GM21447 (cell line): ENCODE measurements around the gene AVPR2.

Experiments used
- ATAC-seq: cut with Tn5 transposase; IDR thresholded peaks from one replicate; pipeline ENCODE4 v1.9.1; 2021; ENCODE audit not compliant: unreplicated experiment

The AVPR2 gene

GRCh38 chrX:153884590-153884989, 19.9 kb upstream of the AVPR2 start:
- no peak for ATAC-seq

- ATAC-seq = no peak
Measured at GRCh38 chrX:153885208-153885787, 19.2 kb upstream of the AVPR2 start.

DNA sequence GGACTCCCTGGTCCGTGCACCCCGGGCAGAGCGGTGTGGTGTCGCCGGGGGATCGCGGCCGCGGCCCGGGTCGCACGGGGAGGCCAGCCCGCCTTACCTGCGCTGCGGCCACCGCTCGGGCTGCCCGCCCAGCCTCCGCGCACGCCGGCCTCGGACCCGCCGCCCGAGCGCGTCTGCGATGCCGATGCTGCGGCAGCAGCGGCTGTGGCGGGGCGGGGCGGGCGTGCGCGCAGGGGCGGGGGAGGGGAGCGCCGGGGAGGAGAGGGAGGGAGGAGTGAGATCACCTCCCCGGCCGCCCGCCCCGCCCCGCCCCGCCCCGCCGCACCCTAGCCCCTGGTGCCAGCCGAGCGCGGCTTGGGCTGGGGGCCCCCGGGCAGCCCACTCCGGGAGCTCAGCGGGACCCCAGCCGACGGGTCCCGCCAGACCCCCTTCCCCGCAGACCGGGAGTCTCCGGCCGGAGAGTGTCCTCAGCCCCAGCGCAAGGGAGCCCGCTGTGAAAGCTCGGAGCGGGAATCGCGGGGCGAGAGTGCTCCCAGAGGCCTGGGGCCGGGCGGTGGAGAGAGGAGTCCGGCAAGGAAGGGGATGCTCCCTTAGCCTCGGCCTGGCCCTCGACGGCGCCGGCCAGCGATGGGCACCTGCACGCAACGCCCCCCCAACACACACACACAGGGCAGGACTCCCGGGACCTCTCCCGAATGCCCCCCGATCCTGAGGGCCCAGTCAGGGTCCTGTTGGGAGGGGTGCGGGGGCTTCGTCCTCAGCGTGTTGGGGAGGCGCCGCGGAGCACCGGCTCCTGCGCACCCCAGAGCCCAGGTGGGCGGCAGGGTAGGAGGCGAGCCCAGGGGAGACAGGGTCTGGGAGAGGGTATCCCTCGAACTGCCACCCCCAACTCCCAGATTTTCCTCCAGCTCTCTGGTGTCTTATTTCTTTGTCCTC, 18.2 kb upstream of the AVPR2 start, which contains the start of gene L1CAM:
Gene L1CAM (minus strand): TSS at position 206 of the 936 bp plus-strand sequence. CDS start 10,337 bp downstream, outside the sequence.
- ATAC-seq = no peak

GRCh38 chrX:153886915-153887314, 17.6 kb upstream of the AVPR2 start:
- ATAC-seq = no peak

DNA sequence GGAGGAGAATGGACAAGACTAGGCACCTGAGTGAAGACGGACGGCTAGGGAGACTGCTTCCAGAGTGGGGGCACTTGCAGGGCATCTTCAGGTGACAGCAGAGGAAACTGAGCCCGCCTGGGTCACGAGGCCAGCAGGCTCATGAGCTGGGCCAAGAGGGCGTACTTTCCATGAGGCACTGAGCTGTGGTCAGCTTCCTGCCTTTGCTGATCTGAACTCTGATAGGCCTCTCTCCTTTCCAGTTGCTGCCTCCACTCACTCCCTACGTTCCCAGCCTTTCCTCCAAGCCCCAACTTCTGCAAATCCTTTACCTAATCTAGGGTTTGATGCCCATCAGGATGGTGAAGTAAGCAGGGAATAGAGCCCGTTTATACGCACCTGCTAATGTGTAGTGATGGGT, 17.1 kb upstream of the AVPR2 start:
- no peak for ATAC-seq

- peak; percentile 70 for ATAC-seq
Measured at GRCh38 chrX:153888344-153888743, 16.1 kb upstream of the AVPR2 start.

- no peak for ATAC-seq
Measured at GRCh38 chrX:153889123-153889522, 15.3 kb upstream of the AVPR2 start.

DNA sequence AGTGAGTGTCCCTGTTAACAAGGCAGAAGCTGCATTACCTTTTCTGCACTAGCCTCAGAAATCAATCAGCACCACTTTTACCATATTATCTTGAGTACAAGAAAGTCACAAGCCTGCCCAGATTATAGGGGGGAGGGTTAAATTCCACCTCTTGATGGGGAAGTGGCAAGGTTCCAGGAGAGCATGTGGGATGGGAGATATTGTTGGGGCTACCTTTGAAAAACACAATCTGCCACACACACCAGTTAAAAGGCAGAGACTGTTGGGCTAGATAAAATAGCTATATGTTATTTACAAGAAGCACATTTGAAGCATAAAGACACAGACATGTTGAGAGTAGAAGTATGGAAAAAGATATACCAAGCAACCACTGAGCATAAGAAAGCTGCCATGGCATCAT, 6.6 kb upstream of the AVPR2 start:
- no peak for ATAC-seq

- ATAC-seq = peak; percentile 87
Measured at GRCh38 chrX:153900831-153901752, 3.4 kb upstream of the AVPR2 start.

DNA sequence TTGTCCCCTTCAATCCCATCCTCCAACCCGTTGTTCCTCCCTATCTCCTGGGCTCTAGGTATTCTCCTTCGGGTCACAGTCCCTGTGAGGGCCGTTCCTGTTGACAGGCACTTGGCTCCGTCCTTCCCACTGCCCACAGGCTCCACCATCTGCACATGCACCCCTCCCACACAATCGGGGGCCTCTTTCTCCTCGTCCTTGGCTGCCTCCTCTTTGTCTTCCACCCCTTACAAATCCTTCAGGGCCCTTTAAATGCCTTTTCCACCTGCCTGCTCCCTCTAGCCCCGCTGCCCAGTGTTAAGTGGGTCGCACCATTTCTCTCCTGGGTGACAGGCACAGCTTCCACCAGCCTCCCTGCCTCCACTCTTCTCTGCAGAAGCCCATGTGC, 2.7 kb upstream of the AVPR2 start:
- ATAC-seq = no peak

GRCh38 chrX:153902385-153902784, 2.1 kb upstream of the AVPR2 start:
- no peak for ATAC-seq

GRCh38 chrX:153903238-153903980, 1.1 kb upstream of the AVPR2 start:
- ATAC-seq = no peak

DNA sequence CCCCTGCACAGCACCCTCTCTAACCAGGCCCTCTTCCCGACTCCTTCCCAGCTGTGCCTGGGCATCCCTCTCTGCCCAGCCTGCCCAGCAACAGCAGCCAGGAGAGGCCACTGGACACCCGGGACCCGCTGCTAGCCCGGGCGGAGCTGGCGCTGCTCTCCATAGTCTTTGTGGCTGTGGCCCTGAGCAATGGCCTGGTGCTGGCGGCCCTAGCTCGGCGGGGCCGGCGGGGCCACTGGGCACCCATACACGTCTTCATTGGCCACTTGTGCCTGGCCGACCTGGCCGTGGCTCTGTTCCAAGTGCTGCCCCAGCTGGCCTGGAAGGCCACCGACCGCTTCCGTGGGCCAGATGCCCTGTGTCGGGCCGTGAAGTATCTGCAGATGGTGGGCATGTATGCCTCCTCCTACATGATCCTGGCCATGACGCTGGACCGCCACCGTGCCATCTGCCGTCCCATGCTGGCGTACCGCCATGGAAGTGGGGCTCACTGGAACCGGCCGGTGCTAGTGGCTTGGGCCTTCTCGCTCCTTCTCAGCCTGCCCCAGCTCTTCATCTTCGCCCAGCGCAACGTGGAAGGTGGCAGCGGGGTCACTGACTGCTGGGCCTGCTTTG, 1.1 kb downstream of the AVPR2 start:
- ATAC-seq = no peak

- ATAC-seq = no peak
Measured at GRCh38 chrX:153906126-153906917, 1.8 kb downstream of the AVPR2 start.

GRCh38 chrX:153907456-153907855, 3.0 kb downstream of the AVPR2 start:
- no peak for ATAC-seq

- ATAC-seq = no peak
Measured at GRCh38 chrX:153908219-153908860, 3.9 kb downstream of the AVPR2 start.

- ATAC-seq = no peak
Measured at GRCh38 chrX:153909024-153909979, 4.8 kb downstream of the AVPR2 start.

- ATAC-seq = no peak
Measured at GRCh38 chrX:153909980-153910360, 5.5 kb downstream of the AVPR2 start.
